H1 (cell line): ENCODE results near the gene ETS1. TPM values are rescaled to one million over a fixed set of nuclear protein-coding genes. Genes with fewer than 3 reads are reported as not detected.

Experiments used
- CTCF ChIA-PET: fragments of 300-600 bp; sonication (Branson Sonifier 250); formaldehyde crosslinking; loops from one replicate; lab custom pipeline; 2021; ENCODE audit not compliant: partially characterized antibody; lab: Charles Lee
- POLR2A ChIA-PET: fragments of 300-600 bp; sonication (Branson Sonifier 250); formaldehyde crosslinking; loops from one replicate; lab custom pipeline; 2021; ENCODE audit warnings: inconsistent platforms; ENCODE audit not compliant: partially characterized antibody; lab: Charles Lee
- DNase-seq, 2 experiments: peaks; one replicate each; pipeline versions ENCODE4 v3.0.0 to v3.0.0-alpha.2; 2010 to 2022; ENCODE audit warnings: low spot score in 2 of 2, low read depth in 1 of 2, mixed read lengths in 1 of 2
- FAIRE-seq: peaks from 2 replicates; lab custom pipeline; 2011; peaks lifted over from hg19 to GRCh38; lab: Jason Lieb, UNC
- H2AFZ ChIP-seq: 2 replicates; pipeline ENCODE4 v1.8.1; 2012; ENCODE audit warnings: low read length, inconsistent platforms
- H2AK5ac ChIP-seq: 2 replicates; pipeline ENCODE4 v1.6.1; 2013; ENCODE audit warnings: low read depth, low read length
- H2BK120ac ChIP-seq: replicated peaks from 2 replicates; pipeline ENCODE3; 2013; ENCODE audit warnings: low read depth, low read length, inconsistent platforms
- H2BK12ac ChIP-seq: 2 replicates; pipeline ENCODE4 v1.6.1; 2013; ENCODE audit warnings: low read depth, low read length
- H2BK15ac ChIP-seq: 2 replicates; pipeline ENCODE4 v1.6.1; 2013; ENCODE audit warnings: low read length
- H2BK20ac ChIP-seq: 2 replicates; pipeline ENCODE4 v1.6.1; 2013; ENCODE audit warnings: low read length
- H2BK5ac ChIP-seq: 2 replicates; pipeline ENCODE4 v1.6.1; 2013; ENCODE audit warnings: low read depth, low read length
- H3K14ac ChIP-seq: 2 replicates; pipeline ENCODE4 v1.6.1; 2013; ENCODE audit warnings: inconsistent platforms; ENCODE audit not compliant: insufficient read length
- H3K18ac ChIP-seq: 2 replicates; pipeline ENCODE4 v1.6.1; 2013; ENCODE audit warnings: low read length; ENCODE audit errors: extremely low read depth
- H3K23ac ChIP-seq: 2 replicates; pipeline ENCODE4 v1.6.1; 2013; ENCODE audit warnings: inconsistent platforms; ENCODE audit not compliant: insufficient read length
- H3K23me2 ChIP-seq: 2 replicates; pipeline ENCODE4 v1.6.1; 2013; ENCODE audit warnings: low read depth, low read length
- H3K27ac ChIP-seq: 2 replicates; pipeline ENCODE4 v1.6.1; 2011; ENCODE audit warnings: low read depth, low read length, inconsistent platforms
- H3K27me3 ChIP-seq, 4 experiments: replicated peaks in 1 of 4; 1 replicate in 1 of 4; 2 replicates in 3 of 4; pipeline versions ENCODE4 v1.6.1 to v1.8.1; 2011 to 2013; ENCODE audit warnings: low read length in 3 of 4, mild to moderate bottlenecking in 3 of 4, inconsistent platforms in 2 of 4, mixed read lengths in 2 of 4, moderate library complexity in 1 of 4; ENCODE audit not compliant: control insufficient read depth in 3 of 4, insufficient read depth in 3 of 4; ENCODE audit errors: extremely low read depth in 1 of 4
- H3K36me3 ChIP-seq, 4 experiments: 2 replicates each; pipeline versions ENCODE4 v1.6.1 to v1.8.1; 2011 to 2013; ENCODE audit warnings: mild to moderate bottlenecking in 4 of 4, low read length in 3 of 4, moderate library complexity in 2 of 4, control low read depth in 1 of 4, inconsistent platforms in 1 of 4; ENCODE audit not compliant: insufficient read depth in 4 of 4, control insufficient read depth in 2 of 4
- H3K4ac ChIP-seq: replicated peaks from 2 replicates; pipeline ENCODE3; 2013; ENCODE audit warnings: low read length, low read depth, mixed read lengths, inconsistent platforms; ENCODE audit not compliant: insufficient read length
- H3K4me1 ChIP-seq, 4 experiments: replicated peaks in 1 of 4; 1 replicate in 1 of 4; 2 replicates in 3 of 4; pipeline versions ENCODE4 v1.6.1 to v1.8.1; 2011 to 2013; ENCODE audit warnings: low read length in 3 of 4, inconsistent platforms in 2 of 4, mixed read lengths in 1 of 4; ENCODE audit not compliant: insufficient read depth in 4 of 4, control insufficient read depth in 3 of 4
- H3K4me2 ChIP-seq, 2 experiments: 2 replicates each; pipeline versions ENCODE4 v1.6.1 to v1.8.1; 2011 to 2013; ENCODE audit warnings: low read depth in 2 of 2, low read length in 2 of 2, control low read depth in 1 of 2, inconsistent platforms in 1 of 2, mild to moderate bottlenecking in 1 of 2; ENCODE audit not compliant: insufficient read depth in 1 of 2
- H3K4me3 ChIP-seq, 4 experiments: fragments of 200-600, 300-600 bp in 1 of 4; sonication (generic), shearing (Covaris generic), sonication (Bioruptor Twin) in 1 of 4; 2 replicates each; pipeline versions ENCODE4 v1.5.1 to v1.8.1; 2011 to 2016; ENCODE audit warnings: low read length in 4 of 4, low read depth in 3 of 4, control low read depth in 2 of 4, inconsistent platforms in 2 of 4, mild to moderate bottlenecking in 2 of 4, mixed read lengths in 1 of 4, moderate library complexity in 1 of 4; ENCODE audit not compliant: insufficient read depth in 2 of 4; ENCODE audit errors: extremely low read depth in 1 of 4
- H3K56ac ChIP-seq: replicated peaks from 2 replicates; pipeline ENCODE3; 2013; ENCODE audit warnings: low read depth, mild to moderate bottlenecking, mixed read lengths, low read length, inconsistent platforms; ENCODE audit not compliant: insufficient read length
- H3K79me1 ChIP-seq: 2 replicates; pipeline ENCODE4 v1.6.1; 2013; ENCODE audit warnings: low read depth, low read length, control low read depth
- H3K79me2 ChIP-seq, 2 experiments: 2 replicates each; pipeline versions ENCODE4 v1.6.1 to v1.8.1; 2012 to 2013; ENCODE audit warnings: low read length in 2 of 2, mild to moderate bottlenecking in 2 of 2, inconsistent platforms in 1 of 2; ENCODE audit not compliant: insufficient read depth in 2 of 2, control insufficient read depth in 1 of 2
- H3K9ac ChIP-seq, 4 experiments: replicated peaks in 1 of 4; 1 replicate in 1 of 4; 2 replicates in 3 of 4; pipeline versions ENCODE4 v1.6.1 to v1.8.1; 2011 to 2013; ENCODE audit warnings: low read depth in 3 of 4, low read length in 3 of 4, control low read depth in 2 of 4, mild to moderate bottlenecking in 2 of 4, moderate library complexity in 2 of 4, inconsistent platforms in 1 of 4; ENCODE audit errors: extremely low read depth in 1 of 4
- H3K9me3 ChIP-seq, 2 experiments: 2 replicates each; pipeline versions ENCODE4 v1.6.1 to v1.8.1; 2012 to 2013; ENCODE audit warnings: mild to moderate bottlenecking in 2 of 2, moderate library complexity in 2 of 2, control low read depth in 1 of 2, inconsistent platforms in 1 of 2, low read depth in 1 of 2, low read length in 1 of 2, mixed read lengths in 1 of 2; ENCODE audit not compliant: insufficient read depth in 2 of 2
- H4K20me1 ChIP-seq, 2 experiments: replicated peaks in 1 of 2; 2 replicates each; pipeline versions ENCODE3 to v1.8.1; 2011 to 2013; ENCODE audit warnings: inconsistent platforms in 2 of 2, low read length in 2 of 2, mild to moderate bottlenecking in 1 of 2; ENCODE audit not compliant: insufficient read depth in 2 of 2, control insufficient read depth in 1 of 2
- H4K5ac ChIP-seq: 2 replicates; pipeline ENCODE4 v1.6.1; 2013; ENCODE audit warnings: low read length, low read depth, mixed read lengths, inconsistent platforms; ENCODE audit not compliant: insufficient read length
- H4K8ac ChIP-seq: 2 replicates; pipeline ENCODE4 v1.8.0; 2013; ENCODE audit warnings: mild to moderate bottlenecking, moderate library complexity, low read length, inconsistent platforms; ENCODE audit not compliant: insufficient read depth; ENCODE audit errors: extremely low read depth
- H4K91ac ChIP-seq: replicated peaks from 2 replicates; pipeline ENCODE3; 2013; ENCODE audit warnings: low read length, mixed read lengths, inconsistent platforms; ENCODE audit not compliant: insufficient read length
- BRCA1 ChIP-seq: IDR thresholded peaks from 2 replicates; pipeline ENCODE4 v1.6.1; 2012; ENCODE audit warnings: low read depth, low read length, improper control_type of control experiment
- FOSL1 ChIP-seq: IDR thresholded peaks from 2 replicates; pipeline ENCODE4 v1.6.1; 2011; ENCODE audit warnings: mild to moderate bottlenecking, low read depth, low read length, moderate library complexity; ENCODE audit not compliant: insufficient read depth
- MAFK ChIP-seq: IDR thresholded peaks from 2 replicates; pipeline ENCODE4 v1.6.1; 2012; ENCODE audit warnings: low read depth, mild to moderate bottlenecking, improper control_type of control experiment, low read length
- POU5F1 ChIP-seq: IDR thresholded peaks from 2 replicates; pipeline ENCODE4 v1.6.1; 2011; ENCODE audit warnings: low read depth, mild to moderate bottlenecking, low read length, moderate library complexity
- WGBS, 2 experiments: shearing (Covaris generic) in 1 of 2; methylation state at CpG; one replicate each; pipeline versions ENCODE4 v1.1.6 to v1.1.7; 2013 to 2015; ENCODE audit warnings: low lambda C conversion rate in 2 of 2, mixed read lengths in 2 of 2, inconsistent platforms in 1 of 2, low coverage in 1 of 2, missing lambda C conversion rate in 1 of 2; ENCODE audit not compliant: insufficient replicate concordance in 2 of 2, insufficient coverage in 1 of 2, insufficient read length in 1 of 2; ENCODE audit errors: extremely low coverage in 1 of 2, missing lambda C conversion rate in 1 of 2; 5-methylcytosine and 5-hydroxymethylcytosine counted together
- polyA plus RNA-seq, 7 experiments: library from polyadenylated mRNA; depleted of rRNA in 3 of 7; stranded (reverse) in 5 of 7; unstranded in 2 of 7; fragments of >200 nt in 5 of 7; fragments of 200-250 nt in 2 of 7; gene quantifications; 1 replicate in 5 of 7; 2 replicates in 1 of 7; 4 replicates in 1 of 7; pipeline versions ENCODE4 v1.2.1 to v1.2.3, GENCODE V29; 2011 to 2013; ENCODE audit warnings: missing spikeins in 2 of 7, mixed read lengths in 2 of 7
- total RNA-seq: library from RNA; stranded (reverse); fragmentation: NEBNext Ultra II Directional; extraction: Animal tissue kit (Norgen Biotek cat#: 25700); gene quantifications from 2 replicates; pipeline ENCODE4 v1.2.1, GENCODE V29; 2021
- TF ChIP-seq, protein P1 (sequence below): IDR thresholded peaks from 2 replicates; pipeline ENCODE4 v1.6.1; 2012; ENCODE audit warnings: inconsistent platforms

The ETS1 gene
- total and polyA plus RNA-seq, 2 of the 8 experiments (the other 6 are each of a cell fraction or from before 2014, with no cell fraction given): 10.0 to 35.3 TPM

DNA sequence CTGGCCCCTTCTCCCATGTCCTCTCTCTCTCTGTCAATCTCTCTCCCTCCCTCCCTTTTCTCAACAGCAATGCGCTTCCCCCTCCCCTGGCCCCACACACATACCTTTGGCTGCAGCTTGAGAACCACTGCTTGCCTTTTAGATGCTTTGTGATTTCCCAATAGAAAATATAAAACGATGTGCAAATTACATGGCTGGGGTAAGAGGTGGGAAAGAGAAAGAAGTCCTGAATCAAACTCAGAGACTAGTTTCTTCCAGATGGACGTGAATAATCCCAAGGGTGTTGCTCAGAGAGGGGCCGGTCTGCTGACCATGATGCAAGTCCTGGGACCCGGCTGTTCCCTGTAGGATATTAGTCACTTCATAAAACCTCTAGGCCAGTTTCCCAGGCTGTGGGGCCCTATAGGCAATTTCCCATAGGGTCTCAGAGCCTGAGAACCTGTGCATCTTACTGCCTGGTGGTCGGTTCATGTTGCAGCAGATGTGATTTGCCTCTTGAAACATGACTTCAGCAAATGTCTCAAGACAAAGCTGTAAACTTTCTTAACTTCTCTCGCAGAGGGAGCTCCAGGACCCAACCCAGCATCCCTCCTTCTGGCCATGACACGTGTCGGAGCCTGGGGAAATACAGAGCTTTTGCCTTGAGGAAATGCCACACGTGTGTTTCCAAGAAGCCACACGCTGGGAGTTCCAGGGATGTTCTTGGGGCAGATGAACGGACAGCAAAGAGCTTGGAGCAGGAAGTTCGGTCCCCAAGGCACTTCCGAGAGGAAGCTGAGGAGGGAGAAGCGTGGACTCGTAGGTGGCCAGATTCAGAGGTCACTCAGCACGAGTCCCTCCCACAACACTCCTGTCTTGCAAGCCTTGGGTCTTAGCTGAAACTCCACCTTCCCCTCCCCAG lies 34.5 kb upstream of the ETS1 start:
- Histone ChIP-seq H3K36me3 (no peaks in the 10 kb centered on the region), H3K27me3 (peaks cover 0 to 3% (median 0%) of the 10 kb centered on the region in 4 experiments; a peak in 4 of 7 replicates), H2BK5ac (no peak overlapping the region; the same call in 1 of the 2 replicates), H3K79me2 (no peaks in the 10 kb centered on the region), H3K4me1 (peaks cover 2 to 8% (median 3%) of the 10 kb centered on the region in 4 experiments; a peak in 6 of 7 replicates), H3K23ac (no peak overlapping the region), H4K5ac (no peak overlapping the region), H3K27ac (no peak overlapping the region), H3K79me1 (no peaks in the 10 kb centered on the region), H3K18ac (peak overlapping the region; percentile 29; the same call in 1 of the 2 replicates), H2AK5ac (0 out of 2 replicates have a peak overlapping the region, but pooled peaks have one; percentile 32), H2BK15ac (0 out of 2 replicates have a peak overlapping the region, but pooled peaks have one; percentile 61)
- FAIRE-seq: no peak
- TF ChIP-seq MAFK (no peak), BRCA1 (no peak), POU5F1 (no peak), FOSL1 (no peak)
- TF ChIP-seq, protein P1, sequence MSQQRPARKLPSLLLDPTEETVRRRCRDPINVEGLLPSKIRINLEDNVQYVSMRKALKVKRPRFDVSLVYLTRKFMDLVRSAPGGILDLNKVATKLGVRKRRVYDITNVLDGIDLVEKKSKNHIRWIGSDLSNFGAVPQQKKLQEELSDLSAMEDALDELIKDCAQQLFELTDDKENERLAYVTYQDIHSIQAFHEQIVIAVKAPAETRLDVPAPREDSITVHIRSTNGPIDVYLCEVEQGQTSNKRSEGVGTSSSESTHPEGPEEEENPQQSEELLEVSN: no peak
- TF ChIP-seq, all 59 proteins: peak for 0
- Histone ChIP-seq H3K56ac (no peak overlapping the region), H2BK20ac (peak overlapping the region; percentile 7; the same call in 1 of the 2 replicates), H2BK12ac (0 out of 2 replicates have a peak overlapping the region, but pooled peaks have one; percentile 17), H2AFZ (no peak overlapping the region), H4K91ac (no peak overlapping the region), H4K8ac (no peak overlapping the region), H3K14ac (no peak overlapping the region), H3K4me2 (no peak overlapping the region), H3K9me3 (no peaks in the 10 kb centered on the region), H3K9ac (no peak overlapping the region), H3K4ac (no peak overlapping the region), H2BK120ac (no peak overlapping the region), H3K23me2 (no peaks in the 10 kb centered on the region), H3K4me3 (no peak overlapping the region), H4K20me1 (no peaks in the 10 kb centered on the region)
- DNase-seq: no peak
- 84% methylated on average over 17 of the region's 17 CpGs; no CpG with 5 or more reads in 1 of the 2 experiments for WGBS, 2 experiments
- ChIA-PET CTCF (interaction anchor here (0.7 to 22.9 kb wide), 15 partner anchors 4 to 464 kb away, joined by 3 to 319 read pairs (median 4); no protein-coding TSS in a partner anchor), POLR2A (interaction anchor here (0.8 kb wide), 1 partner anchor 10 kb away, joined by 3 read pairs; no protein-coding TSS in a partner anchor)
